ENCODE measurements around the gene CELA2B.

The CELA2B gene

DNA sequence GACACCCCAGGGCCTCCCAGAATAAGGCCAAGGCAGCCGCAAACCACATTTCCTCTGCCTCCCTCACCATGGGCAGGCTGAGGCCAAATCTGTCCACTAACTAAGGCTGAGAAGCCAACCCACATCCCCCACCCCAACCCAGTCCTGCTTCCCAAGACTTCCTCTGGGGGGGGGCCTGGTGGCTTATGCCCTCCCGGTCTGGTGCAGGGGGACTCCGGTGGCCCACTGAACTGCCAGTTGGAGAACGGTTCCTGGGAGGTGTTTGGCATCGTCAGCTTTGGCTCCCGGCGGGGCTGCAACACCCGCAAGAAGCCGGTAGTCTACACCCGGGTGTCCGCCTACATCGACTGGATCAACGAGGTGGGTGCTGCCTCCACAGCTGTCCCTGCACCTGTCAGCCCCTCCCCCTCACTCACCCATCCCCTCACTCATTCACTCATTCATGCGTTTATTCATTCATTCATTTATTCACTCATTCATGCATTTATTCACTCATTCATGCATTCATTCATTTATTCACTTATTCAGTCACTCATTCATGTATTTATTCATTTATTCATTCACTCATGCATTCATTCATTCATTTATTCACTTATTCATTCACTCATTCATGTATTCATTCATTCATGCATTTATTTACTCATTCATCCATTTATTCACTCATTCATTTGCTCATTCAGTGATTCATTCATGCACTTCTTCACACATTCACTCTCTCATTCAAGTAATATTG, 30.3 kb upstream of the CELA2B start:
- H3K4me3 ChIP-seq (ENCODE audit: low read depth, low read length): no peak overlapping the region
- DNase-seq (ENCODE audit: low read depth): no peak
- TF ChIP-seq, protein P1, sequence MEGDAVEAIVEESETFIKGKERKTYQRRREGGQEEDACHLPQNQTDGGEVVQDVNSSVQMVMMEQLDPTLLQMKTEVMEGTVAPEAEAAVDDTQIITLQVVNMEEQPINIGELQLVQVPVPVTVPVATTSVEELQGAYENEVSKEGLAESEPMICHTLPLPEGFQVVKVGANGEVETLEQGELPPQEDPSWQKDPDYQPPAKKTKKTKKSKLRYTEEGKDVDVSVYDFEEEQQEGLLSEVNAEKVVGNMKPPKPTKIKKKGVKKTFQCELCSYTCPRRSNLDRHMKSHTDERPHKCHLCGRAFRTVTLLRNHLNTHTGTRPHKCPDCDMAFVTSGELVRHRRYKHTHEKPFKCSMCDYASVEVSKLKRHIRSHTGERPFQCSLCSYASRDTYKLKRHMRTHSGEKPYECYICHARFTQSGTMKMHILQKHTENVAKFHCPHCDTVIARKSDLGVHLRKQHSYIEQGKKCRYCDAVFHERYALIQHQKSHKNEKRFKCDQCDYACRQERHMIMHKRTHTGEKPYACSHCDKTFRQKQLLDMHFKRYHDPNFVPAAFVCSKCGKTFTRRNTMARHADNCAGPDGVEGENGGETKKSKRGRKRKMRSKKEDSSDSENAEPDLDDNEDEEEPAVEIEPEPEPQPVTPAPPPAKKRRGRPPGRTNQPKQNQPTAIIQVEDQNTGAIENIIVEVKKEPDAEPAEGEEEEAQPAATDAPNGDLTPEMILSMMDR (IDR thresholded peaks at IDR 0.05; ENCODE audit: control insufficient read depth, extremely low read depth, insufficient read depth): no peak

DNA sequence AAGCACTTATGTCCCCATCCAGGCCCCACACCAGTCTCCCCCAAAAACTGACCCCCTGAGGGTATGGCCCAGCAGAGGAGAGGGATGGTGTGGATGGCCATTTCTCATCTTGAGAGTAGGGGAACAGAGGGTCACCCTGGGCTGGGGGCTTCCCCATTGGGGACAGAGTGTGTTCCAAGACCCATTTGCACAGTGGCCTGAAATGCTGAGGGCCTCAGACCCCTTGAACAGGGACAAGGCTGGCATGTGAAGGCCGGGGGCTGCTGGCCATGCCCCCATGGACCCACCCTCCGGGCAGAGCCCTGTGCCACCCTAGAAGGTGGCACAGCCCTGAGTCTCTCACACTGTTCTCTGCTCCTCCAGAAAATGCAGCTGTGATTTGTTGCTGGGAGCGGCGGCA, 29.7 kb upstream of the CELA2B start:
- TF ChIP-seq, protein P1 (IDR thresholded peaks at IDR 0.05; ENCODE audit: control insufficient read depth, extremely low read depth, insufficient read depth): no peak
- DNase-seq (ENCODE audit: low read depth): no peak
- H3K4me3 ChIP-seq (ENCODE audit: low read depth, low read length): no peak overlapping the region

DNA sequence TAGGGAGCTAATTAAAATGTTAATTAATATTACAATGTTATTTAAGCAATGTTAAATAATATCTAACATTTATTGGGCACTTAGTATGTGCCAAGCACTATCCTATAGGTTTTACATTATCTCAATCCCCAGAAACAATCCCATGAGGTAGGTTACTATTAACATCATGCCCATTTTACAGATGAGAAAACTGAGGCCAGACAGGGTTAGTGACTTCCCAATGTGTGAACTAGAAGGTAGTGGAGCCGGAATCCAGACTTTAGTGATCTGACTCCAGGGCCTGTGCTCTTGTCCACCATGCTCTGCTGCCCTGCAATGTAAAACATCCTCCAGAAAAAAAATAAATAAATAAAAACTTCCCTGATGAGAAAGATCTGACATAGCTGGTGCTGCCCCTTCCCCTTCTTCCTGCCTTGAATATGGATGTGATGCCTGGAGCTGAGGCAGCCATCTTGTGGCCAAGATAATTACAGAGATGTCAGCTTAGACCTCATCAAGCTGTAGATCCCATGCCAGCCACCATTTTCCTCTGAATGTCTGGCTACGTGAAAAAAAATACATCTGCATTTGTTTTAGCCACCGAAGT, 26.9 kb upstream of the CELA2B start:
- TF ChIP-seq, protein P1 (IDR thresholded peaks at IDR 0.05; ENCODE audit: control insufficient read depth, extremely low read depth, insufficient read depth): no peak
- no peak overlapping the region for H3K4me3 ChIP-seq (ENCODE audit: low read depth, low read length)
- DNase-seq (ENCODE audit: low read depth): no peak

DNA sequence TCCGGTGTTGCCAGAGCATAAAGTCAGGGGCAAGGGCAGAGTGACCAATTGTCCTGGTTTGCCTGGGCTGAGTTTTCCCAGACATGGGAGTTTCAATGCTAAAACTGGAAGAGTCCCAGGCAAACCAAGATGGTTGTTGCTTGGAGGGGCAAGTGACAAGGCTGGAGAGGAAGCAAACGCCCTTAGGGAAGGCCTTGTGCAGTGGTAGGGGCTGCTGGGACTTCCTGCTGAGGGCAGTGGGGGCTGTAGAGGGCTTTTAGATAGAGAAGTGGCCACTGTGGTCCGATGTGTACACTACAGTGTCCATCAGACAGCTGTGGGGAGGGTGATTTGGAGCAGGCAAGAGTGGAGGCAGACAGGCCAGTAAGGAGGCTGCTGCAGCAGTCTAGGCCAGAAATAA, 26.3 kb upstream of the CELA2B start:
- no peak overlapping the region for H3K4me3 ChIP-seq (ENCODE audit: low read depth, low read length)
- TF ChIP-seq, protein P1 (IDR thresholded peaks at IDR 0.05; ENCODE audit: control insufficient read depth, extremely low read depth, insufficient read depth): no peak
- no peak for DNase-seq (ENCODE audit: low read depth)

DNA sequence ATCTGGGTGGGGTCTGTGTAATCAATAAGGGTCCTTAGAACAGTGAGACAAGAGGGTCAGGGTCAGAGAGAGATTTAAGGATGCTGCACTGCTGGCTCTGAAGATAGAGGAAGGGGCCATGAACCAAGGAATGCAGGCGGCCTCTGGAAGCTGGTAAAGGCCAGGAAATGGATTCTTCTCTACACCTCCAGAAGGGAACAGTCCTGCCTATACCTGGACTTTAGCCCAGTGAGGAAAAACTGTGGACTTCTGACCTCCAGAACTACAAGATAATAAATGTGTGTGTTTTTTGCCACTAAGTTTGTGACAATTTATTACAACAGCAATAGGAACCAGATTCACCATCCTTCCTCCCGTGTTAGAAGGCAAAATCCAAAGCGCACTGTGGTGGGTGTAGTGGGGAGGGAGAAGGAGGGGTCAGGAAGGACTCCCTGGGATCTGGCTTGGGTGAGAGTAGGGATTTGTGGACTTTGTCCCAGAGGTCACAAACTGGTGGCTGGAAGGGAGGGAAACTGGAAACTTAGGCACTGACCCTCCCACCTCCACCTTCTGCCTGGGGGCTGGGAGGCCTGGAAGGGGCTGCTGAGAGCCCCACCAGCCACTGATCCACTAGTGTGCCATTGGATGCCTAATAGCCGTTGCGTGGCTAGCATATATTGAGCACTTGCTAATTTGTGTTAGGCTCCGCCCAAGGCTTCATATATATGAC, 24.7 kb upstream of the CELA2B start:
- H3K4me3 ChIP-seq (ENCODE audit: low read depth, low read length): no peak overlapping the region
- DNase-seq (ENCODE audit: low read depth): no peak
- TF ChIP-seq, protein P1 (IDR thresholded peaks at IDR 0.05; ENCODE audit: control insufficient read depth, extremely low read depth, insufficient read depth): no peak

DNA sequence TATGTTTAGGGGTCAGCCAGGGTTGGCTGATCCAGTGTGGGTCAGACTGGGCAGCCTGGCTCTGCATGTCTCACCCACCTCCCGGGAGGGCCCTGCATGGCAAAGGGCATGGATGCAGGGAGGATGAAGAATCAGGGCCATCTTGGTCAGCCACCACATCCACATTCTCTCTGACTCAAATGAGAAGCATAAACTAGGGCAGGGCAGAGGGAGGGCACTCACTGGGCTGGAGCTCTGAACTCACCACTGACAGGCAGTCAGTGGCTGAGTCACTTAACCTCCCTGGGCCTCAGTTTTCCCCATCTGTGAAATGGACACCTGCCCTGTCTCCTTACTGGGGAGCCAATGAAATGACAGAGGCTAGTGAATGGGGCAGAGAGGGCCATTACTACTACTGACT, 23.7 kb upstream of the CELA2B start:
- H3K4me3 ChIP-seq (ENCODE audit: low read depth, low read length): no peak overlapping the region
- no peak for DNase-seq (ENCODE audit: low read depth)
- TF ChIP-seq, protein P1 (IDR thresholded peaks at IDR 0.05; ENCODE audit: control insufficient read depth, extremely low read depth, insufficient read depth): no peak

Measured in LNCaP clone FGC (cell line).